Embryonic facial prominence (tissue), 1 donor: Measurements from ENCODE around the gene NGFR.
"Not testable (repeated sequence)": the region's sequence is repeated elsewhere in the genome, so short reads cannot be mapped to it uniquely, and the experiment has no call there.

Experiments
- DNase-seq: peaks from one replicate; pipeline ENCODE4 v3.0.0-alpha.2; 2016; ENCODE audit errors: extremely low spot score

Gene NGFR

GRCh38 chr17:49545806-49546545 lies 50.9 kb downstream of the NGFR start:
- DNase-seq: no peak

DNA sequence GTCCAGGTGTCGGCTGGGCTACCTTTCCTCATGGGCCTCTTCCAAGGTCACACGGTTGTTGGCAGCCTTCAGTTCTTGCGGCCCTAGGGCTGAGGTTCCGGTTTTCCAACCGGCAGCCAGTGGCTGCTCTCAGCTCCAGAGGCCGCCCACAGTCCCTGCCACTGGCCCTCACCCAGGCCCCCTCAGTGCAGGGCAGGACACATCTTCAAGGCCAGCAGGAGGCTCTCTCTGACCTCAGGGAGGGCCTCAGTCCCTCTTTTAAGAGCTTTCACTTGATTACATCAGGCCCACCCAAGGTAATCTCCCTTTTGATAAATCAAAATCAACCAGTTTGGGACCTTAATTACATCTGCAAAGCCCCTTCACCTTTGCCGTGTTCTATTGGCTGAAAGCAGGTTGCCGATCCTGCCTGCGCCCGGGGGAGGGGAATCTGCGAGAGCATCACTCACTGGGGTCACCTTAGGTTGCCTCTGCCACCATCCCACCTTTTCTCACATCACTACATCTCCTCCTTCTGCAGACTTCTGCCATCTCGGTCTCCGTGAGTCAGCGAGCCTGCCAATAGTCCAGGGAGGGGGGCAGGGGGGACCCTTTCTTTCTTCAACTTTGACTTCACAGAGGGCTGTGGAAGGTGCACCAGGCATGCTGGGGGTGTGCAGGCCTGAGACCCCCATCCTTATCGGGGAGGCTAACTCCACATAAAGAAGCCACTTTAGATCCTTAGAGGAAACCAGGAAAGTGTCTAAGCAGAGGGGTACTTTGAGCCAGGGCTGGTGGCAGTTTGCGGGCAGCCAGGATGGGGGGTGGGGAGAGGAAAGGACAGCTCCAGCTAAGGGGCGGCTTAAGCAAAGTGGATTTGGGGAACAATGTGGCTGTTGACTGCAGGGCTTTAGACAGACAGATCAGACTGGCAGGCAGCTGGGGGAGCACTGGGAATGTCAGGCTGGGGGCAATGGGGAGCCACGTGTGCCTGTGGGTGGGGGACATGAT lies 51.7 kb downstream of the NGFR start:
- DNase-seq: no peak

- no peak for DNase-seq
These were observed 52.5 kb downstream of the NGFR start for GRCh38 chr17:49547566-49547965.

DNA sequence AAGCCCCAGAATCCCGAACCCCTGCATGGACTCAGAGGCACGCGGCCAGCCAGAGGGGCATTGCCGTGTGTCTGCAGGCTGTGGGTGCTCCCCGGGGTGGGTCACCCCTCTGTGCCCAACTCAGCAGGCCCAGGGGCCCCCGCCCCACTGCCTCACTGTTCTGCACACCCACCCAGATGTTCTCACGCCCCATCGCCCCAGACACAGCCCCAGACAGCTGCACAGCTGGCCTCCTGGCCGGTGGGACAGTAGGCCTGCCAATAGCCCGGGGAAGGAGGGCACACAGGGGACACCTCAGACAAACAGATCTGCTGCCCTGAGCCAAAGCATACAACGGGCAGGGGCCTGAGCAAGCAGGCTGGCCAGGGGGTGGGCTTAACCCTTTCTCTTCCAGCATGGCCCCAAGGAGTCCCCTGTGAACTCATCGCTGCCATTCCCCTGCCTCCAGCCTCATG lies 53.0 kb downstream of the NGFR start:
- no peak for DNase-seq

GRCh38 chr17:49548506-49549310 lies 53.6 kb downstream of the NGFR start:
- DNase-seq: no peak

DNA sequence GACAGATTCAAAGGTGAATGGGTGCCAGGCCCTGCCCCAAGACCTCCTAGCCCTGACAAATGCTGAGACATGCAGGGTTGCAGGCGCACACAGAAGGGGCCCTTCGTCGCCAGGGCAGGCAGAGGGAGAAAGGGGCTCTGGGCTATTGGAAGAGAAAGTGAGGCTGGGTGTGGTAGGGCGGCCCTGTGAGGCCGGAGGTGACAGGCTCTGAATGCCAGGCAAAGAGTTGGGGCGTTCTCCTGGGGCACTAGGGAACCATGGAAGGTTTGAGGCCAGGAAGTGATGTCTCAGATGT lies 54.2 kb downstream of the NGFR start:
- no peak for DNase-seq

GRCh38 chr17:49549691-49550678 lies 54.9 kb downstream of the NGFR start:
- DNase-seq: no peak

- DNase-seq: not testable (repeated sequence)
These were observed 55.7 kb downstream of the NGFR start for GRCh38 chr17:49550764-49551163.

GRCh38 chr17:49551221-49552069 lies 56.4 kb downstream of the NGFR start:
- DNase-seq: no peak

- no peak for DNase-seq
These were observed 57.1 kb downstream of the NGFR start for GRCh38 chr17:49552070-49552751.

- DNase-seq: no peak
These were observed 58.7 kb downstream of the NGFR start for GRCh38 chr17:49553676-49554335.

GRCh38 chr17:49554694-49555494 lies 59.8 kb downstream of the NGFR start:
- no peak for DNase-seq

GRCh38 chr17:49555495-49556222 lies 60.6 kb downstream of the NGFR start:
- no peak for DNase-seq

DNA sequence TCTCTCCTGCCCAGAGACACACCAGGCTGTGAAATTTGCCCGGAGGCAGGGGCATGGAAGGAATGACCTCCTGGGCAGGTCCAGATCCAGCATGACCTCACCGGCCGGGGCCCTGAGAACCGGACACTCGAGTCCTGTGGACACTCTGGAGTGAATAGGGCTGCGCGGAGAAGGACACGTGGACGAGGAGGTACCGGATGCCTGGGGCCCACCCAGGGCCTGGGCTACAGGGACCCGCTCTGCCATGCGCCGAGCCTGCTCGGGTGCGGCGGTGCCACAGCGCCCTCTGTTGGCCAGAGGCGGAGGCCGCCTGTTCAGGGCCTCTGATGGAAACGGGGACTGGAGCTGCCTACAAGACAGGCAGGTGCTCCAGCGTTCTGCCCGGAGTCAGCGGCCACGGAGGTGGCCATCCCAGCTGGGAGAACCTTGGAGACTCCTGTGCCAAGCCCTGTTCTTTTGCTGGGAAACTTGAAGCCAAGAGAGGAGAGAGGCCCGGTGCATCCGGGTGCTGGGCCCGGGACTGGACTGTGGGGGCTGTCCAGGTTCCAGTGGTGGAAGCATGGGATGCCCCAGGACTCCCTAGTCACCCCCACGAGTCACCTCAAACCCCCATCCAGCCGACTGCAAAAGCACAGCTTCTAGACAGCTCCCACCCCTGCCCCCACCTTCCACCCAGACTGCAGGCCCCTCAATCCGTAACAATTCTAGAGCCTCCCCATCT lies 61.3 kb downstream of the NGFR start:
- DNase-seq: peak; percentile 61

DNA sequence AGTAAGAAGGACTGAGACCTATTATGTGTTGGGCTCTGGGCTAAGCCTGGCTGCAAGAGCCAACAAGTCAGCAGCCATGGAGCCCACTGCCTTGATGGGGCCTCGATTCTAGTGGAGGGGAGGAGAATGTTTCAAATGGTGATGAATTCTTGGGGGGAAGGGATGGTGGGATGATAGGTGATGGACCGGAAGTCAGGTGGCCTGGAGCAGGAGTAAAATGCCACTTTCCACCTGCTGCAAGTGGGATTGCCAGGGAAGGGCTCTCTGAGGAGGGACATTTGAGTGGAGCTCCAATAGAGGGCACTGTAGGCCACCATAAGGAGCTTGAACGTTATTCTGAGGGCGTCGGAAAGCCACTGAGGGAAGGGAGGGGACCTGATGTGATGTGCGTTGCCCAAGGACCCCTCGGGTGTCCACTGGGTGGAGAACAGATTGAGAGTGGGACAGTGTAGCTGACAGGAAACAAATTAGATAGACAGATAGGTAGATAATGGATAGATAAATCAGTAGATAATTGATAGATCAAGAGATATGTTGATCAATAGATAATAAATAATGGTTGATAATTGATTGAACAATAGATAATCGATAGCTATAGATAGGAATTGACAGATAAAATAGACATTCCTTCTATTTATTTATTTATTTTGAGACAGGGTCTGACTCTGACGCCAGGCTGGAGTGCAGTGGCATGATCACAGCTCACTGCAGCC lies 62.4 kb downstream of the NGFR start:
- DNase-seq: no peak
